CD4-positive, alpha-beta T cell treated with Interleukin-15 for 4 hours (primary cell): Measurements from ENCODE around the gene ZNF282.
"Not testable (repeated sequence)": the region's sequence is repeated elsewhere in the genome, so short reads cannot be mapped to it uniquely, and the experiment has no call there.

Experiments used
- DNase-seq: peaks from one replicate; pipeline ENCODE4 v3.0.0-alpha.2; 2020; ENCODE audit warnings: low spot score

ZNF282 gene

GRCh38 chr7:149224352-149224751 lies 29.0 kb downstream of the ZNF282 start:
- DNase-seq = no peak

GRCh38 chr7:149225106-149225505 lies 29.8 kb downstream of the ZNF282 start:
- DNase-seq = no peak

- no peak for DNase-seq
Observed at GRCh38 chr7:149225656-149226055, 30.3 kb downstream of the ZNF282 start.

- DNase-seq = not testable (repeated sequence)
Observed at GRCh38 chr7:149226366-149226765, 31.0 kb downstream of the ZNF282 start.

GRCh38 chr7:149226840-149227494 lies 31.6 kb downstream of the ZNF282 start:
- no peak for DNase-seq

GRCh38 chr7:149228831-149229471 lies 33.6 kb downstream of the ZNF282 start:
- DNase-seq = no peak

GRCh38 chr7:149229526-149229925 lies 34.2 kb downstream of the ZNF282 start:
- DNase-seq = no peak

GRCh38 chr7:149232362-149232761 lies 37.0 kb downstream of the ZNF282 start:
- no peak for DNase-seq

- DNase-seq = not testable (repeated sequence)
Observed at GRCh38 chr7:149233655-149234204, 38.4 kb downstream of the ZNF282 start.

GRCh38 chr7:149237502-149237901 lies 42.2 kb downstream of the ZNF282 start:
- DNase-seq = no peak

GRCh38 chr7:149238051-149238450 lies 42.7 kb downstream of the ZNF282 start:
- DNase-seq = no peak

- peak; percentile 89 for DNase-seq
Observed at GRCh38 chr7:149239345-149240143, 44.2 kb downstream of the ZNF282 start, which contains the start of gene ZNF212. ZNF212 (plus strand) TSS chr7:149239651; CDS start chr7:149239779, 128 bp downstream.

- DNase-seq = no peak
Observed at GRCh38 chr7:149240637-149241036, 45.3 kb downstream of the ZNF282 start.

- no peak for DNase-seq
Observed at GRCh38 chr7:149241696-149242095, 46.4 kb downstream of the ZNF282 start.

GRCh38 chr7:149245244-149245643 lies 49.9 kb downstream of the ZNF282 start:
- no peak for DNase-seq

- no peak for DNase-seq
Observed at GRCh38 chr7:149245744-149246143, 50.4 kb downstream of the ZNF282 start.

GRCh38 chr7:149248777-149249176 lies 53.4 kb downstream of the ZNF282 start:
- DNase-seq = no peak

GRCh38 chr7:149250151-149250550 lies 54.8 kb downstream of the ZNF282 start:
- DNase-seq = not testable (repeated sequence)

GRCh38 chr7:149251518-149251917 lies 56.2 kb downstream of the ZNF282 start:
- DNase-seq = not testable (repeated sequence)

GRCh38 chr7:149252378-149252777 lies 57.0 kb downstream of the ZNF282 start:
- no peak for DNase-seq

- no peak for DNase-seq
Observed at GRCh38 chr7:149253665-149254064, 58.3 kb downstream of the ZNF282 start.

GRCh38 chr7:149254181-149254858 lies 59.0 kb downstream of the ZNF282 start:
- no peak for DNase-seq
